ENCODE results near the gene CYP24A1.

DNA sequence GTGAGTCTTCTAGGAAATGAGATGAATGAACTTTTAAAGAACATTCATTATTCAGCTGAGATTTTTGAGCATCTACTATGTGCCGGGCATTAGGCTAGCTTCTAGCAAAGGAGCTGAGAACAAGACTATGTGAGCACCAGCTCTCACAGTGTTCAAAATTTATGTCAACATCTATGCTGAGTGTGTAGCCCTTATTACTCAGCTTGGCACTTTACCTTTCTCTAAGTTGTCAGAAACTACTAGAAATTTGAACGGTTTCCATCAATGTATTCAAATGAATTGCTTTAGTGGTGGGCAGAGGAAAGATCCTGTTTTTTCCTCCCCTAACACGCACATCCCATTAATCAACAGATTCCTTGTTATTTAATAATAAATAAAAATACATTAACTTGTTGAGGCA is 33.3 kb downstream of the CYP24A1 start:
- TF ChIP-seq ZNF713 (CRISPR knock-in tag; IDR thresholded peaks at IDR 0.05) (no peak), HMGA1 (CRISPR knock-in tag; conservative IDR thresholded peaks at IDR 0.05) (no peak), SP2 (CRISPR knock-in tag; IDR thresholded peaks at IDR 0.05) (no peak), YY1 (IDR thresholded peaks at IDR 0.05; ENCODE audit: insufficient read depth, insufficient replicate concordance, low read depth, low read length) (no peak), ZKSCAN1 (IDR thresholded peaks at IDR 0.05; ENCODE audit: low read length) (no peak), HNF4G (IDR thresholded peaks at IDR 0.05; ENCODE audit: borderline replicate concordance, low read depth, low read length) (no peak), HNF4G (CRISPR knock-in tag; IDR thresholded peaks at IDR 0.05; ENCODE audit: borderline replicate concordance, low read depth) (no peak), SIN3B (IDR thresholded peaks at IDR 0.05; ENCODE audit: low read length) (no peak), ZNF441 (CRISPR knock-in tag; IDR thresholded peaks at IDR 0.05; ENCODE audit: borderline replicate concordance) (no peak), POLR2A (IDR thresholded peaks at IDR 0.05; ENCODE audit: insufficient read depth in 1 of 2, low read depth in 2 of 2, low read length in 2 of 2) (no peak), ZNF446 (CRISPR knock-in tag; IDR thresholded peaks at IDR 0.05) (no peak), DPF2 (CRISPR knock-in tag; IDR thresholded peaks at IDR 0.05; ENCODE audit: borderline replicate concordance, low read depth) (no peak), PHF5A (CRISPR knock-in tag; IDR thresholded peaks at IDR 0.05; ENCODE audit: low read depth, unreplicated experiment) (no peak)
- TF ChIP-seq, protein P1, sequence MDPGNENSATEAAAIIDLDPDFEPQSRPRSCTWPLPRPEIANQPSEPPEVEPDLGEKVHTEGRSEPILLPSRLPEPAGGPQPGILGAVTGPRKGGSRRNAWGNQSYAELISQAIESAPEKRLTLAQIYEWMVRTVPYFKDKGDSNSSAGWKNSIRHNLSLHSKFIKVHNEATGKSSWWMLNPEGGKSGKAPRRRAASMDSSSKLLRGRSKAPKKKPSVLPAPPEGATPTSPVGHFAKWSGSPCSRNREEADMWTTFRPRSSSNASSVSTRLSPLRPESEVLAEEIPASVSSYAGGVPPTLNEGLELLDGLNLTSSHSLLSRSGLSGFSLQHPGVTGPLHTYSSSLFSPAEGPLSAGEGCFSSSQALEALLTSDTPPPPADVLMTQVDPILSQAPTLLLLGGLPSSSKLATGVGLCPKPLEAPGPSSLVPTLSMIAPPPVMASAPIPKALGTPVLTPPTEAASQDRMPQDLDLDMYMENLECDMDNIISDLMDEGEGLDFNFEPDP (CRISPR knock-in tag; conservative IDR thresholded peaks at IDR 0.05), result no peak
